Fibroblast of upper back skin (primary cell): ENCODE measurements around the gene SPPL2A.
"Not testable (repeated sequence)": the region's sequence is repeated elsewhere in the genome, so short reads cannot be mapped to it uniquely, and the experiment has no call there.

Experiments
- DNase-seq: peaks from one replicate; pipeline ENCODE4 v3.0.0-alpha.2; 2013

The SPPL2A gene

DNA sequence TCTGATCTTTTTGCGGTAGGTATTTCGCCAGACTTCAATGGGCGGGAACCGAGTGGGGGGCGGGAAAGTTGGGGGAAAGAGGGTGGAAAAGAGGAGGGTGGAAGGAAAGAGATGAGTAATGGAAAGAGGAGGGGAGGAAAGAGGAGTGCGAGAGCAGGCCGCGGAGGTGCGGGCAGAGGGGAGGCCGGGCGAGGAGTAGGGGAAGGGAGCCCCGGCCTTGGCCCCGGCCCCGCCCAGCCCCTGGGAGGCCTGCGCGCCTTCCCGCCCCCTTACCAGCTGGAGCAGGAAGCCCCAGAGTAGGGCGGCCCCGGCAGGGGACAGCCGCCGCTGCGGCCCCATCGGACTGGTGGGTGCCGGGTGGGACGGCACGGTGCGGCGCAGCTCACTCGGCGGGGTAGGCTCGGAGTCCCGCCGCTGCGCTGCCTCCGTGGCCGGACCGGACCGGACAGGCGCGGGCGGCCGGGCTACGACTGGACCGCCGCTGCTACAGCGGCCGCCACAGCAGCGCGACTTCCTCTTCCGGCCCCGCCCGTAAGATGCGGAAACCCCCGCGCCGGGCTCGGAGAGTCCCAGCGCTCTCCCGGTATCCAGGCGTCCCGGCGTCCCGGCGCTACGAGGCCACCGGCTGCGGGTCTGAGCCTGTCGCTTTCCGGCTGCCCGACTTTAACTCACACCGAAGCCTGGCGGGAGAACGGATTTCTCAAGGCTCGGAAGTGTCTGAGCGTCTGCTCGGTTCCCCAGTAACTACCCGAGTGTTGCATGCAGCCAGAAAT is at the start of gene SPPL2A:
Gene SPPL2A (minus strand): TSS at position 512 of the 773 bp plus-strand sequence. CDS start 173 bp downstream, at position 339.
- peak; percentile 93 for DNase-seq

DNA sequence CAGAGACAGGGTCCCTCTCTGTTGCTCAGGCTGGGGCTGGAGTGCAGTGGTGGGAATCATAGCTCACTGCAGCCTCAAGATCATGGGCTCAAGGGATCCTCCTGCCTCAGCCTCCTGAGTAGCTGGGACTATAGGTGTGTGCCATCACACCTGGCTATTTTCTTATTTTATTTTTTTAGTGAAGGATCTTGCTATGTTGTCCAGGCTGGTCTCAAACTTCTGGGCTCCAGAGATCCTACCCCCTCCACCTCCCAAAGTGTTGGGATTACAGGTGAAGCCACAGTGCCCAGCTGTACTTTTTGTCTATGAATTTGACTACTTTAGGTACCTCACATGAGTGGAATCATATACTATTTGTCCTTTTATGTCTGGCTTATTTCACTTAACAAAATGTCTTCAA is 49.1 kb upstream of the SPPL2A start:
- DNase-seq = no peak

DNA sequence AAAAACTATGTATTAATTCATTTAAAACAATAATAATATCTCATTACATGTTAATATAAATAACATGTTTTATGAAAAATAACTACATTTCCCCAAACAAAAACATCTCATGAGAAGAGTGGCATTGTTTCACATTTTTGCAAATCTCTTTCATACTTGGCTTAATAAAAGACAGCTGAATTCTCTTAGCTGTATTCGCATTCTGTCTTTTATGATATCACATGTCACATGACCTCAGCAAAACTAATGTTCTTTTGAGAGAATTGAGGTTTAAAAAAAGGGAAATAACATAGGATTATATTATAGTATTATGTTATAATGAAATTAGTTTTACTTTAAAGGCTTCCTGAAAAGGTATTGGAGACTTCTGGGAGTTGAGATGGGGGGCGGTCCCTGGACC is 48.4 kb upstream of the SPPL2A start:
- DNase-seq = no peak

DNA sequence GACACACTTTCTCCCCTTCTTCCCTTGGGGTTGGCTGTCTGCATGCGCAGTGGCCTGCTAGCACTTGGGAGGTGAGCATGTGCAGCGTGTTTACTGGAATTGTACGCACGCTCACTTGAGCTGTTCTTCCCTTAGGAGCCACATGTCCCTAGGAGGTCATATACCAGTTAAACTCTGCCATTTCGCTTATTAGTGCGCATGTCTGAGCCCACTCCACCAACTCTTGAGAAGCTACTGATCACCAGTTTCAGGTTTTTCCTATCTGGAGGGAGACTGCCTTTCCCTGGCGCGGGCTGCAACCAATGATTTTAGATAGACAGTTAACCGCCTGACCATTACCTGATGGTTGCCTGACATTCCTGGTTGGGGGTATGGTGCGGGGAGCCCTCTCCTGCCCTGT is 47.6 kb upstream of the SPPL2A start:
- no peak for DNase-seq

- not testable (repeated sequence) for DNase-seq
Observed at GRCh38 chr15:50812181-50812506, 46.6 kb upstream of the SPPL2A start.

- not testable (repeated sequence) for DNase-seq
Observed at GRCh38 chr15:50811461-50812180, 46.1 kb upstream of the SPPL2A start.

DNA sequence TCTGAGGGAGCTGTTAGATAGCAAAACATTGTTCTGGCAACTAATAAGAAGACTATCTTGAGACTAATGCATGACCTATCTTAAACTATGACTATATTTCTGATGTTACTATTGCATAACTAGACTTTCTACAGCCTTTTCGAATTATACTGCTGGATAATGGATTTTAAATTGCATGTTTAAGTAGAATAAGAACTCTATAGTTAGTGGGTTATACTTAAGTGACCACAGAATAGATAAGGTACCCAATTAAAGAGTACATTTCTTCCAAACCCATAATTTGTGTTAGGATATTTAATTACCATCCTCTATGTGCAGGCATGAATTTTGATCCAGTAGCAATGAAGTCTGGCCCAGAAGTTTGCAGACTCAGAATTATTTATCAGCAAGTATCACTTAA is 44.6 kb upstream of the SPPL2A start:
- no peak for DNase-seq

DNA sequence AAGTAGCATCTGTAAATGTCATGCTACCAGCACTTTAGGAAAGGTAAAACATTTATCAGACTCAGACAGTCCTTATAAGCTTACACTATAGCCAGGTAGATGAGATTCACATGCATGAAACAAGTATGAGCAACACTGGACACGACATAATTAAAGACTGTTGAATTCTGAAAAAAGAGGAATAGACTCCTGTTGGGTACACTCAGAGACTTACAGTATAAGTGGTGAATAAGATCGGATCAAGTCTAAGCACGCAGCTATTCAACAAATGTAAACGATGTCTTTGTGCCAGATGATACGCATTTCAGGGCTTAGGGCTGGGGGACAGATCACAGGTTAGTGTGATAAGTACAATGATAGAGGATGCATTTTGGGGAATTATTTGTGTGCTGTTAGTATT is 43.2 kb upstream of the SPPL2A start:
- no peak for DNase-seq

DNA sequence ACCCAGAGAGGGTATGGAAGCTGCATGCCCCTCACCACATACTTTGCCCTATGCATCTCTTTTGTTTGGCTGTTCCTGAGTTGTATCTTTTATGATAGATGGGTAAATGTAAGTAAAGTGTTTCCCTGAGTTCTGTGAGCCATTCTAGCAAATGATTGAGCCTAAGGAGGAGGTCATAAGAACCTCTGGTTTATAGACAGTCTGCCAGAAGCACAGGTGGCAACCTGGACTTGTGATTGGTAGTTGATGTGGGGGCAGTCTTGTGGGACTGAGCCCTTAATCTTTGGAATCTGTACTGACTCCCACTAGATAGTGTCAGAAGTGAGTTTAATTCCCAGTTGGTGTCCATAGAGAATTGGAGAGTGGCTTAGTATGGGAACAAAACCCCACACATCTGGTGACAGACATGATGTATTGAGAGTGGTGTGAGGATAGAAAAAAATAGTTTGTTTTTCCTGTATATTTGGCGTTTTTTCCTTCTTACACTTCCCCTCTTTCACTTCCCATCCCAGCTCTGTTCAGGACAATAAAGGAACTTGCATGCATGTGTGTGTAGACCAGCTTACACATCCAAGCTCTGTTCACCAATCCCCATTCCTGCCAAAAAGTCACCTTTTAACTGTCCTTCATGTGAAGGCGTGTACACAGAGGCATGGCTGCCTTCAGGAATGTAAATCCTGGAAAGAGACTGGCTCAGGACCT is 38.1 kb upstream of the SPPL2A start:
- no peak for DNase-seq

DNA sequence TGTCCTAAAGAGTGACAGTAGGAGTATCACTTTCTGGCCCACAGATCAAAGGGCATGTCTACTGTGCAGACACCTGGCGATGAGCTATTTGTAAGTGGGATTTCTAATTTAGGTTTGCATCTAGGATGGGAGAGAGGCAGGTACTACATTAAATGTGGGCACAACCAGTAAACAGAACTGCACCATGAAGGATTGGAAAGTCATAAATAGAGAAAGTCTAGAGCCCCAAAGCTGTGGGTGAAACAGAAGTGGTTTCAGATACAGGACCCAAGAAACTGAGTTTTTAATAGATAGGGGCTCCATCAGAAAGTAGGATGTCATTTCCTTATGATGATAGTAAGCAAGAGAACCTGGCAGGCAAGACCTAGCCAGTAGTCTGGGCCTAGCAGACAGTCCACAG is 35.2 kb upstream of the SPPL2A start:
- DNase-seq = no peak

GRCh38 chr15:50798684-50799083 is 33.2 kb upstream of the SPPL2A start:
- DNase-seq = no peak

- no peak for DNase-seq
Observed at GRCh38 chr15:50797926-50798325, 32.4 kb upstream of the SPPL2A start.

- DNase-seq = no peak
Observed at GRCh38 chr15:50791486-50791885, 26.0 kb upstream of the SPPL2A start.

DNA sequence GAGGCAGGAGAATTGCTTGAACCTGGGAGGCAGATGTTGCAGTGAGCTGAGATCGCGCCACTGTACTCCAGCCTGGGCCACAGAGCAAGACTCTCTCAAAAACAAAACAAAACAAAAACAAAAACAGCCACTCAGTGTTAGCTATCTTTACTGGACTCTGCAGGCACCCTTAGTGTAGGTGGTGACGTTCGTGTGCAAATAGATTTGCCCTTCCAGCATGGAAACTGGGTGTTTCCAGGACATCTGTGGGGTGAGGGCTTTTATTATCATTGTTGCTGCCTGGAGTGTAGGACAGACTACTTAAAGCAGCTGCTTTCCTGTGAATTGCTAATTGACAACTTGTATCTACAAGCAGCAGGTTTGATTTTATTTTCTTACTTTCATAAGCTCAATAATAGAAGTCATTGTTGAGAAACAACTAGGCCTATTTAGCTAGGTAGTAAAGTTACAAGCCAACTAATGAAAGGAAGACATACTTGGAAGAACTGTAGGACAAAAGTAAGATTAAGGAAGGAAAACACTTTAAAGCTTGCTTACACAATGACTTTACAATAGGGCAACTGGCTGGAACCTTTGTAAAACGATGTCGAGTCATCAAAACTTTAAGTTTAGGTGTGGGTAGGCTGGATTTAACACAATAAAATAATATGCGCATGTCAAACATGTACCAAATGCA is 25.4 kb upstream of the SPPL2A start:
- DNase-seq = no peak

GRCh38 chr15:50786871-50787270 is 21.4 kb upstream of the SPPL2A start:
- DNase-seq = no peak

GRCh38 chr15:50786438-50786837 is 20.9 kb upstream of the SPPL2A start:
- DNase-seq = no peak

DNA sequence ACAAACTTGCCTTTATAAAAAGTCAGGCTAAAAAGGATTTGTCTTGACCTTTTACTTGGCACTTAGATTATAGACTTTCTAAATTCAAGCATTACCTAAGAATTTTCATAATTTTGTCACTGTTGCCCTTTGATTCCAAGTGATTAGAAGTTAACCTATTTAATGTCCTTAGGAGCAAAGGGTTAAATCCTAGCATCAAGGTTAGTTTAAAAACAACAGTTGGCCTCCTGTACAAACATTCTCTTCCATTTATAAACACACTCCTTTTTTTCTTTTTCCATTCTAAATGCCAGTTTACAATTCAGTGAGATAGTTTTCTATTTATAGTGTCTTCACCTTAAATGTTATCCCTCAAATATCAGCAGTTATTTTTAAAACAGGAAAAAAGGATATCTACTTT is 18.4 kb upstream of the SPPL2A start:
- DNase-seq = no peak

GRCh38 chr15:50783411-50783810 is 17.9 kb upstream of the SPPL2A start:
- no peak for DNase-seq

DNA sequence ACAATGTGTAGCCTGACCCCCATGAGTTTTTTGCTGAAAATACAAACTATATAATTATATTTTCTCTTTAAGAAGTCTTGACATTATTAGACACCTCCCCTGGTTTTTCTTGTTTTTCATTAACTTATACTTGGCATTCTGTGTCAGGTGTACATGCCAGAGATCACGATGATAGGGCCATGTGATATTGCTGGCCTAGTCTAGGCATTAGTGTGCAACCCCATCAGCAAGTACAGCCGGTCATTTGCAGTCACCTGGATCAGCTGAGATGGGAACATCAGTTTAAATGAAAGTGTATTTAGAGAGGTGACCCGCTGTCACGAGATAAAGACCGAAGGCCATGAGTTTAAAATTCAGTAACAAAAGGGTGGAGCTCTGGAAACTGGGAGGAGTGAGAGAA is 12.6 kb upstream of the SPPL2A start:
- no peak for DNase-seq

GRCh38 chr15:50777042-50777441 is 11.5 kb upstream of the SPPL2A start:
- no peak for DNase-seq

- DNase-seq = no peak
Observed at GRCh38 chr15:50774450-50774849, 8.9 kb upstream of the SPPL2A start.

DNA sequence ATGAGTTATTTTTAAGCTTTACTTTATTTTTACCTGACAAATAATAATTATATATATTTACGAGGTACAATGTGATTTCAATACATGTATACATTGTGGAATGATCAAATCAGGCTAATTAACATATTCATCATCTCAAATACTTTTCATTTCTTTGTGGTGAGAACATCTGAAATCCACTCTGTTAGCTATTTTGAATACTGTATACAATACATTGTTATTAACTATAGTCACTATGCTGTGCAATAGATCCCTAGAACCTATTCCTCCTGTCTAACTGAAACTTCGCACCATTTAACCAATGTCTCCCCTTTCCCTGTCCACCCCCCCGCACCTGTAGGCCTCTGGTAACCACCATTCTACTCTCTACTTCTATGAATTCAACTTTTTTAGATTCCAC is 7.9 kb upstream of the SPPL2A start:
- no peak for DNase-seq

DNA sequence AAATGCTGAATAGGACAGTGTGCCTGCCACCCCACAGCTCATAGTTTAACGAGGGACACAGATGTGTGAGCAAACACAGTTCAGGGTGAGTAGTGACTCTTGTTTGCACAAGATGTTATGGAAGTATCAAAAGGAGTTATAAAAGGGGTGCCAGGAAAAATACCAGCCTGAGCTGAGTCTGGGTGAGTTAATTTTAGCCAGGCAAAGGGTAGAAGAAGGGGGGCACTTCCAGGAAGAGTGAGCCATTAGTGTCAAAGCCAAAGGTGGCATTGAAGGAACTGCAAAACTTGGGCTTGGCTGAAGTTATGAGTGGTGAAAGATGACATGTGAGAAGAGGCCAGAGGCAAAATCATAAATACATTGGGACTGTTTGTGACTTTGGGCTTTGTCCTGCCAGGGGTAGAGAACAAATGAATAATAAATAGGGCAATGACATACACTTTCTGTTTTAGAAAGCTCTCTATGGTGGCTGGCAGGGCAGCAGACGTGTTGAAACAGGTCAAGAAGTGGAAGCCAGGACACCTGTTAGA is 1.9 kb upstream of the SPPL2A start:
- DNase-seq = no peak
